HG03135 (cell line): Measurements from ENCODE around the gene CHCHD10.
"Not testable (repeated sequence)": the region's sequence is repeated elsewhere in the genome, so short reads cannot be mapped to it uniquely, and the experiment has no call there.

Experiments used
- ATAC-seq: cut with Tn5 transposase; IDR thresholded peaks from one replicate; pipeline ENCODE4 v1.9.1; 2021; ENCODE audit warnings: mild to moderate bottlenecking, moderate library complexity; ENCODE audit not compliant: unreplicated experiment

CHCHD10 gene

DNA sequence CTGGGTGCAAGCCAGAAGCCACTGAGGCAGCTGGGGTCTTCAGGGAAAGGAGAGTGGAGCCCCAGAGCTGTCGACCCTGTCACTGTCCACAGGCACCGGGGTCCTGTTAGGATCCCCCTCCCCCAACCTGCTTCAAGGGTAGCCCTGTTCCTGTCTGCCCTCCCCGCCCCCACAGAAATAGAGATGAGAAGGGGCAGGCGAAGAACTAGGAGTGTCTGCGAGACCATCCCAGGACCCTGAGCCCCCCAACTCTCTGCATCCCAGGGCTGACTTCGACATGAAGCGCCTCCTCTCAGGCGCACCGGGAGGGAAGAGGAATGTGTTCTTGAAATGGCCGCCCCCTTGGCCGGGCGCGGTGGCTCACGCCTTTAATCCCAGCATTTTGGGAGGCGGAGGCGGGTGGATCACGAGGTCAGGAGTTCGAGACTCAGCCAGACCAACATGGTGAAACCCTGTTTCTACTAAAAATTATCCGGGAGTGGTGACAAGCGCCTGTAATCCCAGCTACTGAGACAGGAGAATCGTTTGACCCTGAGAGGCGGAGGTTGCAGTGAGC is 16.3 kb downstream of the CHCHD10 start:
- ATAC-seq: no peak

DNA sequence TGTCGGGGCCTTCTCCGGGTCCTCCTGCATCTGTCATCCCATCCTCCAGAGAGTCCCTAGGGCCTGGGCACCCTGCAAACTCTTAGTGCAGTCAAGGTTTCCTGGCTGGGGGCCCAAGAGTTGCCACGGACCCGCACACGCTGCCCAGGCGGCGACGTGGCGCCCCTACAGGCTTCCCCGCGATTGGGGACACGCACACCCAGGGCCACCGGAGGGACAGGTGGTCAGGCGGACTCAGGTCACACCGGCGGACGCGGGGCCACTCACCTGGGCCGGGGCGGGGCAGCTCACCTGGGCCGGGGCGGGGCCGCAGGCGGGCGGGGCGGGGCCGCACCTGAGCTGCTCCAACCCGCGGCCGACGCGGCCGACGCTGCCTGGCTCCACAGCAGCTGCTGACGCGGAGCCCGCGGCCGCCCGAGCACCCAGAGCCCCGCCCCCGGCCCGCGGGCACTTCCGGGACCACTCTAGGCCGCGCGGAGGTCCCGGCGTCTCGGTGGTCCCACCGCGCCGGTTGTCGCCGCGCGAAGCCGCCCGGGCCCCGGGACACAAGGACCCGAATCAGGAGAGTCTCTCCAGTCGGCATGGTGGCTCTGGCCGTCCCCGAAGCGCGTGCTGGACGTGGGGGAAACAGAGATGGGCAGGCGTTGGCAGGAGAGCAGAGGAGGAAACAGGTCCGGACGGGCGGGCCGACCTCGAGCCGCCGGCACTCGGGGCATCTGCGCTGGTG is 16.9 kb downstream of the CHCHD10 start, which contains the start of gene ZNF70:
Gene ZNF70 (minus strand): TSS at position 399 of the 727 bp plus-strand sequence. CDS start 5,972 bp downstream, outside the sequence.
- ATAC-seq: peak; percentile 72

DNA sequence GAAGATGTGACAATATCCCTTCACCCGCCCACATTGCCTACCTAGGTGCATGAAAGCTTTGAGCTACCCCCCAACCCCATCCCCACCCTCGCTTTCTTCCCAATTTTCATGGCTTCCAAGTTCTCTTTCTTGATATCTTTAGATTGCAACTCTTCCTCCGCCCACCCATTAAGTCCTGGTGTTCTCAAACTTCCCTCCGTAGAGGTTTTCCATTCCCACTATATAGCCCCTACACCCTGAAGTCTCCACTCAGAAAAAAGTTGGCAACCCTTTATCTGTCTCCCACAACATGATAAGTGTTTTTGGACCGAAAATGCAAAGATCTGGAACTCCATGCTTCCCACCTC is 17.4 kb downstream of the CHCHD10 start:
- no peak for ATAC-seq

DNA sequence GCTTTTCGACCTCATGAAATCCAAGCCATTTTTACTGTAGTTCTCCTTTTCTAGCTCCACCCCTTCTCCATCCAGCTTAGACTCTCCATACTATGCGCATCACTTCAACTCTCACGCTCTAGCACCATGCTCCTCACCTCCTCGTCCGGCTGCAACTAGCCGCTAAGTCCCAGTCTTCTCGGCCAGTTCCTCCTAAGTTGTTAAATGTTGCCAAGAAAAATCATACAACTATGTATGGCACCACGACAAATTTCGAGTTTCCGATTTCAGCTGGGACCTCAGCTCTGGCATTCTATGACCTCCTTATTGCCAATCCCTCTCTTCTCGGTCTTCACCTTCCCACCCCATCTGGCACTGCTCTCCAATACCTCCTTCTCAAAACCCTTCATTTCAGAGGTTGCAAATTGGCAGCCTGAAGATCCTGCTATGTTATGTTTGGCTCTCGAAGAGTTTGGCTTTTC is 17.9 kb downstream of the CHCHD10 start:
- no peak for ATAC-seq

DNA sequence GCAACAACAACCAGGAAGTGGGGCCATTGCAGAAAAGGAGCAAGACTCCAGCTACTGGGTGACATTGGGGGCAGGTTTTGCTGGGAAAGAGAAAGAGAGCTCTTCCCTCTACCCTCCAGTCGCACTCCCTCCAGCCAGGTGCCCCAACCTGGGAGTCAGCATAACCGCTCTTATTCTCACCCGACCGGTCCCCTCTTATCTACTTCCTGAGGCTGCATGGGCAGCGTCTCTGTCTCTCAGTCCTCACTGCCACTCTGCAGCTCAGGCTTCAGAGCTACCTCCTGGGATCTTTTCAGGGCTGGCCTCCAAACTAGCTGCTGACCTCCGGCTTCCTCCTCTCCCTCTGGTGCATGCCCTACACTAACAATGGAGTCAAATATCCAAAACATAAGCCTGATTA is 22.0 kb downstream of the CHCHD10 start:
- no peak for ATAC-seq

DNA sequence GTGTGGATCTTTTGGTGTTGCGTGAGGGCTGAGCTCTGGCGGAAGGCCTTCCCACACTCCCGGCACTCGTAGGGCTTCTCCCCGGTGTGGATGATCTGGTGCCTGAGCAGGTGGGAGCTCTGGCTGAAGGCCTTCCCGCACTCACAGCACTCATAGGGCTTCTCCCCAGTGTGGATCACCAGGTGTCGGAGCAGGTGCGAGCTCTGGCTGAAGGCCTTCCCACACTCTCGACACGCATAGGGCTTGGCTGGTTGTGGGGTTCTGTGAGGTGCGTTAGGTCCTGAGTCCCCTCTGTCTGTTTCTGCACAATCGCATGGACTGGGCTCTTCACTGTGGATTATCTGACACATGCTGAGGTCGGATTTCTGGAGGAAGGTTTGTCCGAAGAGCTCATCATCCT is 23.3 kb downstream of the CHCHD10 start:
- no peak for ATAC-seq

DNA sequence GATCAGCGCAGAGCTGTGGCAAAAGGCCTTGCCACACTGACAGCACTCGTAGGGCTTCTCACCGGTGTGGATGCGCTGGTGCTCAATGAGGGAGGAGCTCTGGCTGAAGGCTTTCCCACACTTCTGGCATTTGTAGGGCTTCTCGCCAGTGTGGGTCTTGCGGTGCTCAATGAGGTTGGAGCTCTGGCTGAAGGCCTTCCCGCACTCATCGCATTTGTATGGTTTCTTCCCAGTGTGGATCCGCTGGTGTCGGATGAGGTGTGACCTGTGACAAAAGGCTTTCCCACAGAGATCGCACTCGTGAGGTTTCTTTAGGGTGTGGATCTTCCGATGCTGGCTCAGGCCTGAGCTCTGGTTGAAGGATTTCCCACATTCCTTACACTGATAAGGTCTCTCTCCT is 23.8 kb downstream of the CHCHD10 start:
- no peak for ATAC-seq

DNA sequence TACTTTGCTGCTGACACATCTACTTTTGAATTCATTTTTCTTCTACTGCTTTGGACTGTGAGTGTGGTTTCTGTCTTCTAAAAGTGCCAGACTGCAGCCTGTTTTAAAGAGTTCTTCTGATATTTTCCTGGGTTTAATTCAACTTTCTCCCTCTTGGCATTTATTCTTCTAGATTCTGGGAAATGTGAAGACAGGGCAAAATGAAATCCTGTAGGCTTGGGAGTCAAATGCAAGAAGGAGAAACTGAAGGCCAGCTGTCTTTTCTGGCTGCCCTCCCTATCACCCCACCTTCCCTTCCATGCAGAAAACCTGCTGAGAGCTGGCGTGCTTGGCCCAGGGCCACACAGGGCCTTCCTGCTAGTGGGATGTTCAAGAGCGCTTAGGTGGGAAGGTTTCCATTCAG is 24.5 kb downstream of the CHCHD10 start:
- ATAC-seq: no peak

DNA sequence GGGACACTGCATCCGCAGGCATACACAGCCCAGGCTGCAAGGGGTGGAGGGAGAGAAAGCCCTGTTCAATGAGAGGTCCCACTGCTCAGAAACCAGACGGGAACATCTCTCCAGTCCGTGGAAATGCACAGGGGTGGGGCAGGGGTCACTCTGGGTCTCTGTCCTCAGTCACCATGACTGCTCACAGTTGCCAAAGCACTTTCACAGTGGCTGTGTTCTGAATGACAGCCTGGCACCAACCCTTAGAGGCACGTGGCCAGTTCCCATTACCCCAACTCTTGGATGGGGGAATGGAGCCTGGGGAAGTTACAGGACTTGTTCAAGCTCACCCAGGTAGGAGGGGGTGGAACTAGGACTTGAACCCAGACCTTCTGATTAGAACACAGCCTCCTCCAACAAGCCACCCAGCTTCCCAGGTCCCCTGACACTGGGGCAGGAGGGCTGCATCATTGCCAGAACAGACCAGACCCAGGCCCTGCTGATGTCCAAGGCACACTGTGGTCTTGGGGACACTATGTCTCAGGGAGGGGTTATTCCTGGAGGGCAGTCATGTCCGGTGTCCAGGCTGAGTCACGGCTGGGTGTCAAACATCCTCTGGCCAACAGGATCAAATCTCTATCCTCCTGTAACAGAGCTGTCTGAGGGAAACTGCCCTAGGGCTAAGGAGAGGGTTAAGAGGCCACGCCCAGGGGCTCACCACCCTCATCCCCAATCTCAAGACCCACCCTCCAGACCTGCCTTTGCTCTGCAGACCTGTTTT is 25.1 kb downstream of the CHCHD10 start:
- no peak for ATAC-seq

DNA sequence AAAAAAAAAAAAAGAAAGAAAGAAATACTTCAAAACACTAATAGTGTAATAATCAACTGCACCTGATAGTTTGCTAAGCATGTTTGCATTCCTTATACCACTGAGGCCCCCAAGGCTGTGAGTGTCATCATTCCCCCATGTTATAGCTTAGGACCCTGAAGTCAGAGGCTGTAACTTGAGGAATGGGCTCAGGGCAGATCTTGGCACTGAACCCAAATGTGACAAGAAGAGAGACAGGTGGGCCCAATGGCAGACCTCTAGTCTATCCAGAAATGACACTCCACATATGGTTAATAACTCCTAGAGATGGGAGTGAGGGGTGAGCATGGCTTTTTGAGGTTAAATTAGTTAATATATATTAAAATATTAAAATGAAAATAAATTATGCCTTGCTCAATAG is 30.1 kb downstream of the CHCHD10 start:
- no peak for ATAC-seq

DNA sequence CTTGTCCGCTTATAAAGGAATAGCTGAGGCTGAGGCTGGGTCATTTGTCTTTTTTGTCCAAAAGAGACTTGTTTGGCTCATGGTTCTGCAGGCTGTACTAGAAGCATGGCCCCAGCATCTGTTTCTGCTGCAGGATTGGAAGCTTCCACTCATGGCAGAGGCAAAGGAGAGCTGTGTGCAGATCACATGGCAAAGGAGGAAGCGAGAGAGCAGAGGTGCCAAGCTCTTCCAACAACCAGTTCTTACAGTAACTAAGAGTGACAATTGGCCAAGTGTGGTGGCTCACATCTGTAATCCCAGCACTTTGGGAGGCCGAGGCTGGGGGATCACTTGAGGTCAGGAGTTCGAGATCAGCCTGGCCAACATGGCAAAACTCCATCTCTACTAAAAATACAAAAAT is 39.7 kb downstream of the CHCHD10 start:
- ATAC-seq: not testable (repeated sequence)

DNA sequence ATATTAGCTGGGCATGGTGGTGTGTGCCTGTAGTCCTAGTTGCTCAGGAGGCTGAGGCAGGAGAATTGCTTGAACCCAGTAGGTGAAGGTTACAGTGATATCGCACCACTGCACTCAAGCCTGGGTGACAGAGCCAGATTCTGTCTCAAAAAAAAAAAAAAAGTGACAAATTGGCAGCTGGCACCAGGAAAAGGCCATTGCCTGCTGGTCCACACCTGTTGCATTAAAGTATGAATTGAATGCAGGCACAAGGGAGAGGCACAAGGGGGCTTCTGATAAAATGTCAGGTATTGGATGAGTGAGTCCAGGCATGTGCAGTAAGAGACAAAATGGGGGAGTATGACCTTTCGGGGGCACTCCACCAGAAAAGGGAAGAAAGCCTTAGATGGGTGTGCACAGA is 45.0 kb downstream of the CHCHD10 start:
- no peak for ATAC-seq

DNA sequence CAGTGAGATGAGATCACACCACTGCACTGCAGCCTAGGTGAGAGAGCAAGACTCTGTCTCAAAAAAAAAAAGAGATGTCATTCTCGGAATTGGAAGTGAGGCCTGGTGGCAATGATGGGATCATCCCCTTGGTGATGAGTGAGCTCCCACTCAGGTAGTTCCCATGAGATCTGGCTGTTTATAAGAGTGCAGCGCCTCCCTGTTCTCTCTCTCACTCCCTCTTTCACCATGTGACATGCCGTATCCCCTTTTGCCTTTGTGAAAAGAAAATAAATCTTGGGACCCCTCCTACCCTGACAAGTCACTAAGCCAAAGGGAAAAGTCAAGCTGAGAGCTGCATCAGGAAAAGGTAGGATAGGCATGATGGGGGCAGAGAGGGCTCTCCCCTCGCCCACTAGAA is 45.6 kb downstream of the CHCHD10 start:
- no peak for ATAC-seq

DNA sequence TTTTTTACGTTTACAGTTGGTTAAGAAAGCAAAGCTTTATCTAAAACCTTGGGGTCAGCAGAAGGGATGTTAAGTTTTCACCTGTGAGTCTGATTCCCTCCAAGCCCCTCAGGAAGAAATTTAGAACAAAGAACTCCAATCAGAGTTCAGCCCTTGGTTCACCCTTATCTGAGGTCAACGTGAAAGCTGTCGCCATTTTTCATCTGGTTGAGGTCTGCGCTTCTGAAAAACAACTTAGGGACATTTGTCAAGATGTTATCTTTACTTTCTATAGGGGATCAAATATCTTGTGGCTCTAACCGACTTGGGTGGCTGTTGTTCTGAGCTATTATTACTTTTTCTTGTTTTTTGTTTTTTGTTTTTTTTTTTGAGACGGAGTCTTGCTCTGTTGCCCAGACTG is 46.9 kb downstream of the CHCHD10 start:
- no peak for ATAC-seq

DNA sequence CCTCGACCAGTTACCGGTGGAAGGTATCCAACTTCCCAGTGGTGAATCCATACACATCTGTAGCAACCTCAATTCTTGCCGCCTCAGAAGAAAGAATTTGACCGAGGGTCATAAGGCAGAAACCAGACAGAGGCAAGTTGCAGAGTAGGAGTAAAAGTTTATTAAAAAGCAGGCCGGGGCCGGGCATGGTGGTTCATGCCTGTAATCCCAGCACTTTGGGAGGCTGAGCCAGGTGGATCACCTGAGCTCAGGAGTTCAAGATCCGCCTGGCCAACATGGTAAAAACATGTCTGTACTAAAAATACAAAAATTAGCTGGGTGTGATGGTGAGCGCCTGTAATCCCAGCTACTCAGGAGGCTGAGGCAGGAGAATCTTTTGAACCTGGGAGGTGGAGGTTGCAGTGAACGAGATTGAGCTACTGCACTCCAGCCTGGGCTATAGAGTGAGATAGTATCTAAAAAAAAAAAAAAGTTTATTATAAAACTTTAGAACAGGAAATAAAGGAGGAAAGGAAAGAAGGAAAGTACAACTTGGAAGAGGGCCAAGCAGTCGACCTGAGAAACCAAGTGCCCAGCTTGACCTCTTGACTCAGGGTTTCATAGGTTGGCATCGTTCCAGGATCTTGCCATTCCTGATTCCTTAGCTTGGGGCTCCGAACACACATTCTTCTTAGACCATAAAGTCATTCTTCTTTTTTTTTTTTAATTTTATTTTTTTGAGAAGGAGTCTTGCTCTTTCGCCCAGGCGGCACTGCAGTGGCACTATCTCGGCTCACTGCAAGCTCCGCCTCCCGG is 49.2 kb downstream of the CHCHD10 start:
- ATAC-seq: no peak

DNA sequence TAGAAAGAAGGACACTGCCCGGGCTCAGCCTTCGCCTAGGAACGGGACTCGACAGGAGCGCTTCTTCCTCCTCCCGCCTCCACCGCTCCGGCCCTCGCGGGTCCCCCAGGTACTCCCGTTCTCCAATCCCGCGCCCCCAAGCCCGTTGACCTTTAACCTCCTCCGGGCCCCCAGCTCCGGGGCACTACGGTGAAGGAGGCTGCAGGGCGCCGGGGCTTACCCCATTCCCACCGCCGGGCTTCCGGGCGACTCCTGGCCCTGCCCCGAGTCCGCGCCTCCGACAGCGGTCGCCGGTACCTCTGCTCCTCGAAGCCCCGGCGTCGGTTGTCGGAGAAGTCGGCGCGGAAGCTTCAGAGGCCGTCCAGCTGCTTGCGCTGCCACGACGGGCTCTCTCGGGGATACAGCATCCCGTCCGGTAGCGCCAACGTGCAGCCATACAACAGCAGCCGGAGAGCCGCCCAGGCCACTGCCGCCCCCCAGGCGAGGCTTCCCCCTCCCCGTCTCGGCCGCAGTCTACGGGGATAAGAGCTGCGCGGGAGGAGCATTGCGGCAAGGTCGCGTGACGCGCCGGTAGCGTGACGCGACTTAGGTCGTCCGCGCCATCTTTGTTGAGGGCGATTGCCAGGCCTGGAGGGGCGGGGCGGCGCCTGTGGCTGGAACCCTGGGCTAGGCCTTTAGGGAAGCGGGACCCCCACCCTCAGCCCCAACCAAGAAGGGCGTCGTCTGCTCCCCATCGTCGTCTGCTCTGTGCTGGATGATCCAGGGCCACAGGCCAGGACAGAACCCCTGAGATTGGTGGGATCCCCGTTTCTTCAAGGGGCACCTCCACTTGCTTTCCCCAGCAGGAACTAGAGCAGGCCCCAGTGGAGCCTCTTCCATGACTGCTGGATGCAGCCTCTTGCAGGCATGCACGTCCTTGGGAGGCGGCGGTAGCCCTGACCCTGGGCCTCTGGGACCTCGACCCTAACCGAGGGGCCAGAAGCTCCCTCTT is 50.7 kb downstream of the CHCHD10 start:
- ATAC-seq: peak; percentile 68
